Hypothalamus (tissue), 51 donors: Measurements from ENCODE around the gene TIMM23.
"Not testable (repeated sequence)": the region's sequence is repeated elsewhere in the genome, so short reads cannot be mapped to it uniquely, and the experiment has no call there.

ENCODE experiments used
- DNase-seq, 51 donors: peaks; one replicate each; lab custom pipeline; 2025; lab: John Stamatoyannopoulos, UW

TIMM23 gene, protein sequence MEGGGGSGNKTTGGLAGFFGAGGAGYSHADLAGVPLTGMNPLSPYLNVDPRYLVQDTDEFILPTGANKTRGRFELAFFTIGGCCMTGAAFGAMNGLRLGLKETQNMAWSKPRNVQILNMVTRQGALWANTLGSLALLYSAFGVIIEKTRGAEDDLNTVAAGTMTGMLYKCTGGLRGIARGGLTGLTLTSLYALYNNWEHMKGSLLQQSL

DNA sequence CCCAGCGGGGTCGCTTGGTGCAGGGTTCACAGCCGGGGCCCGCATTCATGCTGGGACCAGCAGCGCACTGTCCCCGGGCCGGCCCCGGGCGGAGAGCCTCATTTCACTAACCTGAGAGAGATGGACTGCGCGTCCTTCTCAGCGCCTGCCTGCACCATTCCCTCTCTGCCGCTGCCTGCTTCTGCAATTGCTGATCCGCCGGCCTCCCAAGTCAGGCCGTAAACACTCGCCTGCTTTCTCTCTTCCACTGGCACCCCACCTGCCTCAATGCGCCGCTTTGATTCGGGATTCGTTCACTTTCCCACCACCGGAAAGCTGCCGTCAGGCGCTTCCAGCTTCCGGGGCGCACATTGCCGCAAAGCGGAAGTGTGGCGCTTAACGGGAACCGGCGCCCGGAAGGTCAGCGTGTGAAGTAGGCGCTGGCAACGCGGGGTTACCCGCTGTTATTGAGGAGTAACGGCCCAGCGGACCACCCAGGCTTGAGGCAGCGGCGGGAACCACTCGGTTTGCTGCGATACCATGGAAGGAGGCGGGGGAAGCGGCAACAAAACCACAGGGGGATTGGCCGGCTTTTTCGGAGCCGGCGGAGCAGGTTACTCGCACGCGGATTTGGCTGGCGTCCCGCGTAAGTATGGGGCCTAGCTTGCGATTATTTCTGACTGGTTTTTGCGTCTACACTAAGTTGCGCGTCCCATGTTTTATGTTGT, at the start of gene TIMM23:
Gene TIMM23 (plus strand): TSS at position 384 of the 707 bp plus-strand sequence. CDS start 136 bp downstream, at position 520.
- DNase-seq: peak; percentile 17 to 95 (median 78)

DNA sequence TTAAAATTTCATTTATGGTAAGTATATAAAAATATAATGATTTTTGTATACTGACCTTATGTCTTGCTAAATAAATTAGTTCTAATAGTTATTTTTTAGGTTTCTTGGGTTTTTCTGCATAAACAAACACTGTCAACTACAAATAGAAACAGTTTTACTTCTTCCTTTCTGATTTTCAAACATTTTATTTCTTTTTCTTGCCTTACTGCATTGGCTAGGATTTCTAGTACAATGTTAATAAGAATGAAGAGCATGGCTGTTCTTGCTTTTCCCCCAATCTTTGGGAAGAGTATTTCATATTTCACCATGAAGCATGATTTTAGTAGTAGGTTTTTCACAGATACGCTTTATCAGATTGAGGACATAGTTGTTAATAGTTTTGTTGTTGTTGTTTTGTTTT, 45.5 kb upstream of the TIMM23 start:
- DNase-seq: not testable (repeated sequence)

DNA sequence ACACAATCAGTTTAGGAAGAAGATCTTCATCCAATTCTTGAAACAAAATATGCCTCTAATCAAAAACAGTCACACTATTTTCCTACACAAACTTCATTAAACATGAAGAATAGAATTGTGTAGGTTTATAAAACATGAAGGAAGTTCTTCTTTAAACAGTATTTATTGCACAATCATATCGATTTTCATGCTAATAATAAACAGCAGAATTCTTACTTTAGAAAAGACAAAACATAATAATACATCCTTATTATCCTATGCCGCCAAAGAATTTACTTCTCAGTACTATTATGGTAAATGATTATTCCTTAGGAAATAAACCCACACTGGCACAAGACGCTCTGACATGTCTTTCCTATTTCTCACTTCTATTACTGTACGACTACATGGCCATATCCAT, 41.0 kb upstream of the TIMM23 start:
- DNase-seq: not testable (repeated sequence)

DNA sequence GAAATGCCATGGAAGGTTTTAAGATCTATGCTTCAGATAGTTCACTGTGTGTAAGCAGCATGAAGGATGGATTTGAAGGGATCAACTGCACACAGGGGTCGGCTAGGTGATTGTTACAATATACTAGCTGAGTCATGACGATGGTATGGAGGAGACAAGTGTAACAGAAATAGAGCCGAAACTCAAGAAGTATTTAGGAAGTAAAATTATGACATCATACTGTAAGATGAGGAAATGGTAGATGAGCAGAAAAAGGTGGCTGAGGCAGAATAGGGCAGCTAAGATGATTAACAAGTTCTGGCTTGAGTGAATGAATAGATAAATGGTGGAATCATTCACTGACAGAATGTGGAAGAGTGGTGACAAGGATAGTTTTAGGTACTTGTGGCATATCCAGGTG, 37.5 kb upstream of the TIMM23 start:
- not testable (repeated sequence) for DNase-seq

DNA sequence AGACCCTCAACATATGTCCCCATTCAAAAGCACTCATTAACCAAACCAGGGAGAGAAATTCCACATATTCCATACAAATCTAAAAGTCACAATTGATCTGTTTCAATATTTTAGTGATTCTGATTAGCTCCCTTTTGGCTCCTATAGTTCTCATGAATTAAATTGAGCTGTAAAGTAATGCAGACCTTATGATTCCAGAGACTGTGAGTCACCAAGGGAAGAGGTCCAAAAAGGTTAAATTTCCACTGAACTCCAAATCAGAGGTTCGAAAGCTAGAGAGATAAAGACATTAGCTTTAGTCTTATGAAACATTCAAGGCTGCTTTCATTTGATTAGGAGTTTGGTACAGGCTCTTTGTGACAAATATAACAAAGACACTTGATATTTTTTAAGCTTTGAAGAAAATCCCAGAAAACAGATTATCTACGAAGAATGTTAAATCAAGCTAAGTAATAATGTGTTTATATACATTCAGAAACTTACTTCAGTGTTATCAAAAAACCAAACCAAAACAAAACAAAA, 33.1 kb upstream of the TIMM23 start:
- not testable (repeated sequence) for DNase-seq

DNA sequence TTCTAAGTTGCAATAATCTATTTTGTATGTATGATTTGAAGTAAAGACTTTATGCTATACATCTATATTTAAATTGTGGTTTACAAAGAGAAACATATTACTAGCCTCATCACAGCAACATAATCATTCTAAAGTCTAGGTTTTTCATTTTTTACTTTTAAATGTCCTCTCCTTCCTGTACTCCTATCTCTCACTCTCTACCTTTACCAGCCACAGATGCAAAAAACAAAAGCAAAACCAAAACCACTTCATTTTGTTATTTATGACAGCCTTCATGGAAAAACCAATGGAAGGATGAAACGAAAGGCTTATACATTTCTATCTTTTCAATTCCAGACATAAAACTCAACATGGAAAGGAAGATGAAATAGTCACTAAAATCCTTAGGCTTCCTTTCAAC, 31.1 kb upstream of the TIMM23 start:
- DNase-seq: not testable (repeated sequence)

DNA sequence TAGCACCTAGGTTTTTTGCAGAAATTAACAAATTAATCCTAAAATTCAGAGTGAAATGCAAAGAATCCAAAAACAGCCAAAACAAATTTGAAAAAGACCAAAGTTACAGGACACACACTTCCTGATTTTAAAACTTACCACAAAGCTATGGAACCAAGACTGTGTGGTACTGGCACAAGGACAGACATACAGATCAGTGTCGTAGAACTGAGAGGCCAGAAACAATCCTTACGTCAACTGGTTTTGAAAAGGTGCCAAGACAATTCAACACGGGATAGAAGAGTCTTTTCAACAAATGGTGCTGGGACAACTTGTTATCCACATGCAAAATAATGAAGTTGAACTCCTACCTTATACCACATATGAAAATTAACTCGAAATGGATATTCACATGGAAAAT, 26.8 kb upstream of the TIMM23 start:
- DNase-seq: not testable (repeated sequence)

DNA sequence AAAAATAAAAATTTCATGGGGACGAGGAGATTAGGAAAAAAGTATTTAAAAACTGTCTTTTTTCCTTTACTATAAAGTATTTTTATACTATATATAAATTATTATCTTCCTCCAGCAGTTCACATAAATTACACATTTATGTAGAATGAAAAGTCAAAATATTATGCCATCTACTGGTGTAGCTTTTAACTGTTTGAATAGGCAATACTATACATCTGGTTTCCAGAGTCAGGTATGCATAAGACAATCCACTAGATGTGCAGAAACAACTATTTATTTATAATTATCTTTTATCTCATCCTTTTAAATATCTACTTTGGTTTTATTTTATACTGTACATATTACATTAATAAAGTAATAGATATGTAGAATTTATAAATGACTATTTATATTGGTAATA, 24.9 kb upstream of the TIMM23 start:
- DNase-seq: not testable (repeated sequence)

DNA sequence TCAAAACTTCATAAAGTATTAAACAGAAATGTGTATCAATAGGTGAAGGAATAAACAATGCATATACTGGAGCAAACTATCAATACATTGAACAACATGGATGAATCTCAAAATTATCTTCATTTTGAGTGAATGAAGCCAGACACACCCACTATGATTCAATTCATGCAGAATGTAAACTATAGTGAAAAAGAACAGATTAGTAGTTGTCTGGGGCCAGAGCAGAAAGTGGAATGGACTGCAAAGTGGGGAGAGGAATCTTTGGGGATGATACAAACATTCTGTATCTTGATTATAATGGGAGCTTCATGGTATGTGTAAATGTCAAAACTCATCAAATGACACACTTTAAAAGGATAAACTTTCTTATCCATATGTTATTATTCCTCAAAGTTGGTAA, 23.5 kb upstream of the TIMM23 start:
- DNase-seq: not testable (repeated sequence)

DNA sequence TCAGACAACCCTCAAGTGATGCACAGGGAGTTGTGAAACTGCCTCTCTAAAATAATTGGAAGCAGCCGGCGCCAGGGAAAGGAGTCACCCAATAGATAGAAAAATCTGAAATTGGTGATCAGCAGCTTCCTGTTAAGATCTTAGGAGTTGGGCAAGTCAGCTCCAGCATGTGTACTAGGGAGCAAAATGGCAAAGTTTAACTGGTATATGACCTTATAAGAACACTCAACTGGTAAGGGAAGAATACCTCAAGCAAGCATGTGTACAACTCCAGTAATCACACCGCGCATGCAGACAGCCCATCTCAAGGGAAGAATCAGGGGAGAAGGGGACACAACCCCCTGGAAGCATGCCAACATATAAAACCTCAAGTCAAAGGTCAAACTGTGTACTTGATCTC, 17.9 kb upstream of the TIMM23 start:
- DNase-seq: not testable (repeated sequence)

DNA sequence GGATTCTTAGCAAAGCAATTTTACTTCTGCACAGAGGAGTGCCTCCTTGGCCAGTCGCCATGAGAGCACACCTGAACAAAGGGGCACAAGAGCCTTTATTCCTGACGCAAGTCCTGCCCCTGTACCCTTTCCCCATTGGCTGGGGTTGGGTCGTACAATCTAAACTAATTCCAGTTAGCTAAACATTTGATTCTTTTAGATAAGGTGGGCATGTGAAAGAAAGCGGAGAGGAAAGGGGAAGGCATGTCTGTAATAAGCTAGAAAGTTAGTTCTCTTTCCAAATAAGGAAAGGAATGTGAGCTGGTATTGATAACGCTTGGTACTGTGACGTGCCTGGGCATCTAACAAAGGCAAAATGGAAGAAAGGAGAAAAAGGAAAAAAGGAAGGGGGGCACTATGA, 15.7 kb upstream of the TIMM23 start:
- not testable (repeated sequence) for DNase-seq

DNA sequence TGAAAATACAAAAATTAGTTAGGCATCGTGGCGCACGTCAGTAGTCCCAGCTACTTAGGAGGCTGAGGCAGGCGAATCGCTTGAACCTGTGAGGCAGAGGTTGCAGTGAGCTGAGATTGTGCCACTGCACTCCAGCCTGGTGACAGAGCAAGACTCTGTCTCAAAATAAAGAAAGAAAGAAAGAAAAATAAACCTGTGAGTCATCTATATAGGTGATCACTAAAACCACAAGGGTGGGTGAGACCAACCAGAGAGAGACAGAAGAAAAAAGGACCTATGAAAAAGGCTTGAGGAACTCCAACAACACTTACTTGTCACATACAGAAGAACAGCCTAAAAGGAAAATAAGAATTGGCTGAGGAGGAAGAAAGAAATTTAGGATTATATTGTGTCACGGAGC, 14.4 kb upstream of the TIMM23 start:
- not testable (repeated sequence) for DNase-seq

DNA sequence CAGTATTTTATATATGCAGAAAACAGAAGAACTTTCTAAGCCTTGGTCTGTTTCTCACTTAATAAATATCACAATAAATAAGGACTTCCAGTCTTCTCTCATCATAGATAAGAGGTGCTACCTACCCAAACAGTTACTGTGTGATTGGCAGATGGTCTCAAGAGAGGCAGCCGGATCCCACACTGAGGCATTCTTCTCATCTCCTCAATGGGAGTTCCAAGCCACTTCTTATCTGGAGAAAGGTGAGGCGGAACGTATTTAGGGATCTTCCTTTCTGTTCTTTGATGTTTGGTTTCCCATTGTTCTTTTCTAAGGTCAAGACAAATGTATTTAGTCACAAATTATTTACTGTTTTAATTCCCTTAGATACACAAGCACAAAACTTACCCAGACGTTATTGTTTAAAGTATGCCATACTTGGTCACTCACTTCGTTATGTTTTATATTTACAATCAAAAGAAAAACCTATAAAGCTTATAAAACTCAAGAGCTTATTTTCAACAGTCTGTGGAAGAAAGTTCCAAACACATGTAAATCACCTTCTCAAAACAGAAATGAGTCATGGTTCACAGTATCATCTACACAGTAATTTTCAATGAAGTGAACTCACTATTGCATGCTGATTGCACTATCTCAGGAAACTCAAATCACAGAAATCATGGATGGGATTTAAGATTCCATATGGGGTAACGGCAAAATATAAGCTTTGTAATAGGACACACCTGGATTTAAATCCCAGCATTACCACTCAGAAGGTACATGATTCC, 9.4 kb upstream of the TIMM23 start:
- DNase-seq: not testable (repeated sequence)

DNA sequence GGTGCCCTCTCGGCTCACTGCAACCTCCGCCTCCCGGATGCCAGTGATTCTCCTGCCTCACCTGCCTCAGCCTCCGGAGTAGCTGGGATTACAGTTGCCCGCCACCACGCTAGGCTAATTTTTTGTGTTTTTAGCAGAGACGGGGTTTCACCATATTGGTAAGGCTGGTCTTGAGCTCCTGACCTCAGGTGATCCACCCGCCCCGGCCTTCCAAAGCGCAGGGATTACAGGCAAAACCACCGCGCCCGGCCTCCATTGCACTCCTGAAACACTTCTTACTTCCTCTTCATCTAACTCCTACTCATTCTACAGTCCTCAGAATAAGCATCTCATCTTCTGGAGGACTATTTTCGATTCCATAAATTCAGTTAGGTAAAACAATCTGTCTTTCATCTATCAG, 1.3 kb upstream of the TIMM23 start:
- DNase-seq: not testable (repeated sequence)

DNA sequence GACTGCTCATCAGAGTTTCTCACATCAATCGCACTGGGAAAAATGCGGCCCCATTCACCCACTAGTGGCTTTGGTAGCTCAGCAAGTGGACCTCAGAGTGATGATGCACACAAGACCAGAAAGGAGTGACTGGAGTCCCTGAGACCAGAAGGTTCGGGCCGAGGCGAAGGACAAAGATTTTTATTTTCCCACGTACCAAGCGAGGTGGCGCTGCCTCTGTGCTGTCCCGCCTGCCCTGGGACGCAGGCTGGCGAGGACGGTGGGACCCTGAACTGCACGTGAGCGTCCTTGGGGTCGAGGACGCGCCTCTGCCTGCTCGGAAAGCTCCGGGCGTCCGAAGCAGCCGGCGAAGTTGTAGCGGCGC, 565 bp upstream of the TIMM23 start:
- not testable (repeated sequence) for DNase-seq

DNA sequence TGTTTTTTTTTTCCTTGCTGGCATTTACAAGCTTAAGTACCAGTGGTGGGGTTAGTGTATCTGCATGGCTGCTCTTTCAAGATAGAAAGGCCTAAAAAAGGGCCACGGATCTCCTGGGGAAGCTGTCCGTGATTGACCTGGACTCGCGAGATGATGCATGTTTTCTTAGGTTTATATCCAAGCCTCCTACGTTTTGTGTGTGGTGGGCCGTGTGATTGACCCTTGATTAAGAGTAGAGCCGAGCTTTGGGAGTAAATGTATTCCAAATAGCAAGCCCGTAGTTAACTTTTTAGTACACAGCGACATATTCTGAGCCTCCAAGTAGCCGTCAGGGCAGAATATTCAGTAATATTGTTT, 502 bp downstream of the TIMM23 start:
- peak in 1 of 51 donors; percentile 0 for DNase-seq

DNA sequence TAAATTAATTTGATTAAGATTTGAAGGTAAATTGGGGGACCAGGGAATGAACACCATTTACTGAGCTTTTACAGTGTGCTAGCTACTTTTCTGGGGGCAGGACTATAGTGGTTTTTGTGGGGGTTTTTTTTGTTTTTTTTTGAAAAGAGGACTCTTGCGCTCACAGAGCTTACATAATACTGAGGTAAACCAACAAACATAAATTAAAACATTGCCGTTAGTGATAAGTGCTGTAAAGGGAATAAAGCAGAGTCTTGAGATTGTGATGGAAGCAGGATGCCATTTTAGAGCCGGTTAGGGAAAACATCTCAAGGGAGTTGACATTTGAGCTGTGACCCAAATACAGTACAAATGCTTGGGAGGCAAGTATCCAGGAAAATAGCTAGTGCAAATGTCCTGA, 1.8 kb downstream of the TIMM23 start:
- not testable (repeated sequence) for DNase-seq

DNA sequence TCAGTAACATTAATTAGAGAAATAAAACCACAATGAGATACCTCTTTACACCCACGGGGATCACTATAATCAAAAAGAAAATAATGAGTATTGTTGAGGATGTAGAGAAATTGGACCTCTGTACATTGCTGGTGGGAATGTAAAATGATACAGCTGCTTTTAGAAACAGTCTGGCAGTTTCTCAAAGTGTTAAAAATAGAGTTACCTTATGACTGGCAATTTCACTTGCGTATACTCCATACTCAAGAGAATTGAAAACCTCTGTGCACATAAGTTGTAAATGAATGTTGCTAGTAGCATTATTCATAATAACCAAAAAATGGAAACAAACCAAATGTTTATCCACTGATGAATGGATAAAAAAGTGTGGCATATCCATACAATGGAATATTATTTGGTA, 6.3 kb downstream of the TIMM23 start:
- DNase-seq: not testable (repeated sequence)

DNA sequence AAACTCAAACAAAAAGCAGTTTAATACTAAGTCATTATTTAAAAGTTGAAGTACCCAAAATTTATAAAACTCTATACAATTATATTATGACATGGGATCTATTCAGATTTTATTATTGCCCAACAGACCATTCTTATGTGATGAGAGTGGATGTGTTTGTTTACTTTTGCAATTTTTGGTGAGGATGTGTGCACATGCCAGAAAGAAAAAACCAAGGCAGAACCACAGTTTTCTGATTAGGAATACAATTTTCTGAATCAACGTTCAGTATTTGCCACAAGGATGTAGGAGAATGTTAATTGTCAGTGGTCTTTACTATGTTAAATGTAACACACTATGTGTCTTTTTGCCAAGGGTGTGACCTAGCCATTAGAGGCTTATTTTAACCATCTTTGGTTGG, 9.1 kb downstream of the TIMM23 start:
- not testable (repeated sequence) for DNase-seq

DNA sequence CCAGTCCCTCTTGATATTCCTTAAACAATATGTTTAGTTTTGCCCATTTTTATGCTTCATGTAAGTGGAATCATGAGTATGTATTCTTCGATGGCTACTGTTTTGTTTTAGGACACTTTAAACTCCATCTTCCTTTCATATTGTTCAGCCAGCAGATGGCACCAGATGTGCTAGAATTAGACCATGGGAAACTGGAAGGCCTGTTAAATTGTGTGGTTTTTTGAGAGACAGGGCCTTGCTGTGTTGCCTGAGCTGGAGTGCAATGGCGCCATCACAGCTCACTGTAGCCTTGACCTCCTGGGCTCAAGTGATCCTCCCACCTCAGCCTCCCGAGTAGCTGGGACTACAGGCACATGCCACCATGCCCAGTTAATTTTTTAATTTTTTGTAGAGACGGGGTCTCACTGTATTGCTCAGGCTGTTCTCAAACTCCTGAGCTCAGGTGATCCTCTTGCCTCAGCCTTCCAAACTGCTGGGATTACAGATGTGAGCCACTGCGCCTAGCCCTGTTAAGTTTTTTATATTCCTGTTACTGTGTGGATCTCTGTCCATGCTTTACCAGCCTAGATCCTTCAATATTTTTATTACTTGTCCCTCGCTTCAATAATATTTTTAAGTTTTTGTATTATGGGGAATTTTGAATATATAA, 11.4 kb downstream of the TIMM23 start:
- DNase-seq: peak in 13 of 51 donors; percentile 3 to 24 (median 18)

DNA sequence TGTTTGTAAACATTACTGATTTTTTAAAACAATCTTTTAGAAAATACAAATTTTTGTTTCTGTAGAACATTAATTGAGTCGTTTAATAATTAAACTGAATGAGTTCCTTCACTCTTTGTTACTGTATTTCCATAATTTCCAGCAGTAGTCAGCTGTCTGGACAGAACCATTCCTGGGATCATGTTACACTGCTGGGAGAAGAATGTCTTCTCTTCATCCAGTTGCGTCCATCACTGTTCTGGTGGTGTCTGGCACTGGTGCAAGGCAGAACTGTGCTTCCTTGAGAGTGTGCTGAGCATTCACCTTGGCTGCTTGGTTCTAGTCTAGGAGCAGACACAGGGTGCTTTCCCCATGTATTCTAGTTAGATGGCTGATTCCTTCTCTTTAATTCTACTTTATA, 12.2 kb downstream of the TIMM23 start:
- not testable (repeated sequence) for DNase-seq
